Measurements from ENCODE around the gene PPP3CA. TPM values are rescaled to one million over a fixed set of nuclear protein-coding genes. Genes with fewer than 3 reads are reported as not detected.

Gene PPP3CA
- total RNA-seq, 1 donor from 2014 or later = 38.4 TPM

GRCh38 chr4:101157415-101158133, 189.8 kb downstream of the PPP3CA start:
- no peak for TF ChIP-seq EZH2 (IDR thresholded peaks at IDR 0.05)
- TF ChIP-seq EZH2phosphoT487 (IDR thresholded peaks at IDR 0.05) = no peak
- TF ChIP-seq CTCF (IDR thresholded peaks at IDR 0.05) = no peak
- Histone ChIP-seq H3K27me3 (no peaks in the 10 kb centered on the region), H4K20me1 (ENCODE audit: low read depth) (no peaks in the 10 kb centered on the region), H3K4me1 (peaks cover 62% of the 10 kb centered on the region), H2AFZ (replicated peaks) (no peak overlapping the region), H3K27ac (peak overlapping the region; percentile 69), H3K9me3 (ENCODE audit: low read depth) (no peaks in the 10 kb centered on the region), H3K79me2 (ENCODE audit: low read depth) (no peaks in the 10 kb centered on the region), H3K36me3 (no peaks in the 10 kb centered on the region), H3K9ac (peak overlapping the region; percentile 14), H3F3A (ENCODE audit: low read depth) (peaks cover 62% of the 10 kb centered on the region), H3K4me3 (no peak overlapping the region), H3K4me2 (peak overlapping the region; percentile 21)
- Mint-ChIP-seq H3K27ac (peak overlapping the region; percentile 48), H3K4me1 (peaks cover 43% of the 10 kb centered on the region), H3K4me3 (no peak overlapping the region), H3K36me3 (no peaks in the 10 kb centered on the region), H3K27me3 (ENCODE audit: insufficient read depth, low read depth) (no peaks in the 10 kb centered on the region), H3K9me3 (no peaks in the 10 kb centered on the region)
- no peak for DNase-seq (ENCODE audit: low spot score)

- H3K4me2 ChIP-seq = peak overlapping the region; percentile 21
- Mint-ChIP-seq H3K9me3 (no peaks in the 10 kb centered on the region), H3K36me3 (no peaks in the 10 kb centered on the region), H3K27me3 (ENCODE audit: insufficient read depth, low read depth) (no peaks in the 10 kb centered on the region), H3K4me3 (no peak overlapping the region), H3K27ac (no peak overlapping the region), H3K4me1 (peaks cover 45% of the 10 kb centered on the region)
- H4K20me1 ChIP-seq (ENCODE audit: low read depth) = no peaks in the 10 kb centered on the region
- H3K27me3 ChIP-seq = no peaks in the 10 kb centered on the region
- no peak for DNase-seq (ENCODE audit: low spot score)
- TF ChIP-seq CTCF (IDR thresholded peaks at IDR 0.05) (no peak), EZH2 (IDR thresholded peaks at IDR 0.05) (no peak), EZH2phosphoT487 (IDR thresholded peaks at IDR 0.05) (no peak)
- H3K4me1 ChIP-seq = peaks cover 70% of the 10 kb centered on the region
- H3F3A ChIP-seq (ENCODE audit: low read depth) = peaks cover 69% of the 10 kb centered on the region
- H3K27ac ChIP-seq = peak overlapping the region; percentile 69
- H3K4me3 ChIP-seq = no peak overlapping the region
- no peaks in the 10 kb centered on the region for H3K79me2 ChIP-seq (ENCODE audit: low read depth)
- no peak overlapping the region for H2AFZ ChIP-seq (replicated peaks)
- no peaks in the 10 kb centered on the region for H3K36me3 ChIP-seq
- H3K9ac ChIP-seq = no peak overlapping the region
- H3K9me3 ChIP-seq (ENCODE audit: low read depth) = no peaks in the 10 kb centered on the region
Observed at GRCh38 chr4:101156619-101157310, 190.6 kb downstream of the PPP3CA start.

- Histone ChIP-seq H3K4me3 (no peak overlapping the region), H3K4me1 (peaks cover 70% of the 10 kb centered on the region), H3K36me3 (no peaks in the 10 kb centered on the region), H3K27me3 (no peaks in the 10 kb centered on the region), H3K9me3 (ENCODE audit: low read depth) (no peaks in the 10 kb centered on the region), H3K79me2 (ENCODE audit: low read depth) (no peaks in the 10 kb centered on the region), H3K27ac (peak overlapping the region; percentile 69), H3K4me2 (no peak overlapping the region), H2AFZ (replicated peaks) (no peak overlapping the region), H3F3A (ENCODE audit: low read depth) (peaks cover 69% of the 10 kb centered on the region), H3K9ac (no peak overlapping the region), H4K20me1 (ENCODE audit: low read depth) (no peaks in the 10 kb centered on the region)
- Mint-ChIP-seq H3K9me3 (no peaks in the 10 kb centered on the region), H3K36me3 (no peaks in the 10 kb centered on the region), H3K4me1 (peaks cover 45% of the 10 kb centered on the region), H3K27me3 (ENCODE audit: insufficient read depth, low read depth) (no peaks in the 10 kb centered on the region), H3K27ac (peak overlapping the region; percentile 17), H3K4me3 (no peak overlapping the region)
- no peak for TF ChIP-seq EZH2 (IDR thresholded peaks at IDR 0.05)
- no peak for TF ChIP-seq CTCF (IDR thresholded peaks at IDR 0.05)
- no peak for TF ChIP-seq EZH2phosphoT487 (IDR thresholded peaks at IDR 0.05)
- DNase-seq (ENCODE audit: low spot score) = no peak
Observed at GRCh38 chr4:101155945-101156344, 191.4 kb downstream of the PPP3CA start.

Data from neural progenitor cell (in vitro differentiated cells).